Stimulated activated CD4-positive, alpha-beta T cell treated with anti-CD3 and anti-CD28 coated beads, Interleukin-15, amount 100 ng/mL, for 24 hours (primary cell): ENCODE results near the gene CCDC137.

Experiments
- DNase-seq: peaks from one replicate; pipeline ENCODE4 v3.0.0-alpha.2; 2020

CCDC137 gene

GRCh38 chr17:81683584-81684441, 17.3 kb downstream of the CCDC137 start, which contains the start of the genes ARL16 and HGS:
TSS of gene ARL16 (minus strand) at chr17:81683797. CDS start at chr17:81683753, 44 bp downstream.
TSS of gene HGS (plus strand) at chr17:81684011. CDS start at chr17:81684067, 56 bp downstream.
- DNase-seq: peak; percentile 98

GRCh38 chr17:81684442-81684911, 17.9 kb downstream of the CCDC137 start:
- no peak for DNase-seq

- peak; percentile 74 for DNase-seq
Measured at GRCh38 chr17:81685108-81685507, 18.6 kb downstream of the CCDC137 start.

- no peak for DNase-seq
Measured at GRCh38 chr17:81686614-81687013, 20.1 kb downstream of the CCDC137 start.

GRCh38 chr17:81687770-81688541, 21.4 kb downstream of the CCDC137 start:
- no peak for DNase-seq

- no peak for DNase-seq
Measured at GRCh38 chr17:81688616-81689015, 22.1 kb downstream of the CCDC137 start.

- no peak for DNase-seq
Measured at GRCh38 chr17:81690066-81690465, 23.5 kb downstream of the CCDC137 start.

- no peak for DNase-seq
Measured at GRCh38 chr17:81690549-81690948, 24.0 kb downstream of the CCDC137 start.

GRCh38 chr17:81691196-81691595, 24.7 kb downstream of the CCDC137 start:
- no peak for DNase-seq

- DNase-seq: no peak
Measured at GRCh38 chr17:81691608-81692007, 25.1 kb downstream of the CCDC137 start.

- DNase-seq: no peak
Measured at GRCh38 chr17:81693509-81694210, 27.1 kb downstream of the CCDC137 start.

GRCh38 chr17:81694810-81695209, 28.3 kb downstream of the CCDC137 start:
- DNase-seq: no peak

- DNase-seq: no peak
Measured at GRCh38 chr17:81695211-81695610, 28.7 kb downstream of the CCDC137 start.

GRCh38 chr17:81695801-81696200, 29.3 kb downstream of the CCDC137 start:
- no peak for DNase-seq

- no peak for DNase-seq
Measured at GRCh38 chr17:81696218-81696941, 29.8 kb downstream of the CCDC137 start.

GRCh38 chr17:81697261-81698044, 30.9 kb downstream of the CCDC137 start:
- no peak for DNase-seq

- DNase-seq: no peak
Measured at GRCh38 chr17:81700353-81701287, 34.1 kb downstream of the CCDC137 start.

- peak; percentile 46 for DNase-seq
Measured at GRCh38 chr17:81701288-81702071, 34.9 kb downstream of the CCDC137 start.
